ENCODE measurements around the gene PACSIN2.
A peak's percentile ranks its signal among the peaks of the same experiment; 100 is the strongest.
"Not testable (repeated sequence)": the region's sequence is repeated elsewhere in the genome, so short reads cannot be mapped to it uniquely, and the experiment has no call there.

The PACSIN2 gene

DNA sequence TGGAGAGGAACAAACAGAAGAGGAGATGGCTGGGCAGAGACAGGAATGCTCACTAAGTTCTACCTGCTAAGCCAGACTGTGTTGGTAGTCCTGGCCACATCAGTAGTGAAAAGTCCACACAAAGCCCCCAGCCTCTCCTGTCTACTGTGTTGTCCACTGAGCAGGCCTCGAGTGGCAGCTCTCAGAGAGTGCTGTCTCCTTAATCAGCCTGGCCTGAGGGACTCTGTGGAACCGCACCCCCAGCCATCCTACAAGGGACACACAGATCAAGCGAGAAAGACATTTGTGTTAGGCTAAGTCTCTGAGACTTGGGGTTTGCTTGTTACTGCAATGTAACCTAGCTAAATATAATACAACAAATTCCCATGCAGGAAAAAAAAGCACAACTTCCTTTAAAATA is 71.0 kb downstream of the PACSIN2 start:
- no peak for DNase-seq

DNA sequence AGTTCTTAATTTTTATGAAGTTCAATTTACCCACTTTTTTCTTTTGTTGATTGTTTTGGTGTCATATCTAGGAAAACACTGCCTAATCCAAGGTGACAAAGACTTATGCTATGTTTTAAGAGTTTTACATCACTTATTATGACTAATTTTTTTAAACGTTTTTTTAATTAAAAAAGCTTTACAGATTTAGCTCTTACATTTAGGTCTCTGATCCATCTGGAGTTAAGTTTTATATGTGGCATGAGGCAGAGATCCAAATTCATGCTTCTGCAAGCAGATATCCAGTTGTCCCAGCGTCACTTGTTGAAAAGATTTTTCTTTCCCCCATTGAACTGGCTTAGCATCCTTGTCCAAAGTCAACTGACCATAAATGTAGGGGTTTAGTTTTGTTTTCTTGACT is 72.6 kb downstream of the PACSIN2 start:
- DNase-seq: no peak

DNA sequence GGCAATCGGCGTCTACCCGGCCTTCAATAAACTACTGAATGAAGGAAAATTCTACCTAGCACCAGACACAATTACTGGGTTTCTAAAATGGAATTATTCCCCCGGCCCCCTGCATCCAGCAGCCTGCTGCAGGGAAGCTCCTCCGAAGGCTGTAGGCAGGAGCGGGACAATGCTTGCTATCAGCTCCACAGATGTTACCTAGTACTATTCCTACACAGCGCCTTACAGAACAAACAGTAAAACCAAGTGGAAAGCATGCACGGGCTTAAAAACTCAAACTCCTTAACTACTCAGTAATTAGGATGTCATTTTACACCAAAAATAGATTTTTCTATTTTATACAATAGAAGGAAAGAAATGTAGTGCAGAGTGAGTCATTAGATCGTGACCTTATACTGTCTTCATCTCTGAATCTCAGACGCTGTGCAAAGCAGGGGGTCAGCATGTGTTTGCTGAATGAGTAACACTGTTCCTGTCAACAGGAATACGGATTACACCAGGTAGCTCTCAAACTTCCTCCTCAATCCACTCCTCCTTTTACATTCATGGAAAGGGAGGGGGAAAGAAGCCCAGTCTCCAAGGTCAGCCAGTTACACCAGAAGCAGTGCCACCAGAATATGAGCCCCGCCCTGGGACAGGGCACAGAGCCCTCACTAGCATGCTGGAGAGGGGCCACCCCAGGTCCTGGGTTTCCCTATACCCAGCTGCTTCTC is 74.9 kb downstream of the PACSIN2 start:
- peak; percentile 92 for DNase-seq

DNA sequence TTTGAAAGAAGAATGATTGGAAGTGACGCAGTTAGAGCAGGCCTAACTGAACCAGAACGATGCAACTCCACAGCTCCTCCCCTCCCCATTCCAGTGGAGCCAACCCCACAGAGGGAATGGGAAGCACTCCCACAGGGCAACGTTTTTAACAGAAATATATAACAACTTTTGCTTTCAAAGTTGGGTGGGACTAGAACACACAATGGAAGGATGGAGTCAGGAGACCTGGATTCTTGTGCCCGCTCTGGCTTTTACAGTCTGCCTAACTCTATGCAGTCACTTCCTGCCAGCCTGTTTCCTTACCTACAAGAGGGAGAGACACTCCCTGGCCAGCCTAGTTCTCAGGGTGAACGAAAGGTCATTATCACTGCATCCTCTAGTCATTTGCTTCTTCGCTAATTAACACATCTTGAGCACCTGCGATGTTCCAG is 75.5 kb downstream of the PACSIN2 start:
- DNase-seq: peak; percentile 52

DNA sequence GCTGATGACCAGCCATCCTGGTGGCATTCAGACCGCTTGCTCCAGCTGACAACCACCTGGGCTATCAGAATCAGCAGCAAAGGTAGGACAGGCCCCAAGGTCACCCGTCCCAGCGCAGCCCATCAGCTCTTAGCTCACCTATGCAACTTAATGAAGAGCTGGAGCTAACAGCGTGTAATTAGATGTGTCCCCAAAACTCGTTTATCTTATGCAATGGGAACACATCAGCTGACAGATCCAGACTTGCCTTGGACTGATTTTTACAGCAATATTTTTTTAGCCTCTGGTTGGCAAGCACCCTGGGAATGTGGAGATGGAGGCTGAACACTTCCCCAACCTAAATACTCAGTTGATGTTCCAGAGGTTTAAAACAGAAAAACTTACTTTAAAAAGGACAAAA is 76.0 kb downstream of the PACSIN2 start:
- DNase-seq: no peak

DNA sequence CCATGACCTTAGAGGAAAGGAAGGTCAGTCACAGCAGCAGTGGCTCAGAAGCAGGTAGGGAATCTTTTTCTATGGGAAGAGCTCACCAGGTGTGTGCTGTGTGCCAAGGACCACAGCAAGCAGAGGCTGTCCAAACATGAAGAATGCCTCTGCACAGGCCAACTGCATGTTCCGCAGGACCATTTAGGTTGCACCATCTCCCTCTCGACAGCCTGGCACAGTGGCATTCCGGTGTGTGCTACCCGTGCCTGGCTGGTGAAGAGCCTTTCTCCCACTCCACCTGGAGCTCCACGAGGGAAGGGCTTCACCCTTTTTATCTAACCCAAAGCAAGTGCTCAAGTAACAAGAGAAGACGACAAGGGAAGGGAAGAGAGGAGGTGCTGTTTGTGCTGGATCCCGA is 76.5 kb downstream of the PACSIN2 start:
- no peak for DNase-seq

- DNase-seq: peak; percentile 18
These were observed 77.6 kb downstream of the PACSIN2 start for GRCh38 chr22:42937164-42937843.

- not testable (repeated sequence) for DNase-seq
These were observed 78.3 kb downstream of the PACSIN2 start for GRCh38 chr22:42936680-42937079.

DNA sequence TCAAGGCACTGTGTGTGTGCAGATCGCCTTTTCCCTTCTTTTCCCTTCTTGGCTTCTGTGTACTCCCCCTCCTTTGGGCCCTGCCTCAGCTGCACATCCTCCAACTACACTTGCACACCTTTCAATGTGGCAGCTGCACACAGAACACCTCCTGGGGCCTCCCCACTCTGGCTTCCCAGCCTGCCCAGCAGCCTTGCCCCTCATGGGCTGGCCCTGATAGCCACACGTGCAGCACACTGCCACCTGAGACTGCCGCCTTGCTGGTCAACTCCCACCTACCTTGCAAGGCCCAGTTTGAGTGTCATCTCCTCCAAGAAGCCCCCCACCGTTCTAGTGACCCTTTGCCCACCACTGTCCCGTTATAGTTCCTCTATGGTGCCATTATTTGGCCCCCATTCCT is 80.6 kb downstream of the PACSIN2 start:
- no peak for DNase-seq

- peak; percentile 66 for DNase-seq
These were observed 81.4 kb downstream of the PACSIN2 start for GRCh38 chr22:42933485-42934091.

- no peak for DNase-seq
These were observed 82.0 kb downstream of the PACSIN2 start for GRCh38 chr22:42932857-42933484.

DNA sequence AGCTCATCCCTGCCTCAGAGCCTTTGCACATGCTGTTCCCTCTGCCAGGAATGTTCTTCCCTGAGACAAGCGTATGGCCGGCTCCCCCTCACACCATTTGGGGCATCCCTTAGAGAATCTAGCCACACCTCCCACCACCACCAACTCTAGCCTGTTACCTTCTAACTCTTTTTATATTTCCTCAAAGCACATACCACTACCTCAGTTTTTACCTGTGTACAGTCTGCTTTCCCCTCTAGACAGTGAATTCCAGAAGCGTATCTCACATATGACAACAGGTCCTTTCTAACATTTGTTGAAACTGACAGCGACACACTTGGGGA is 82.8 kb downstream of the PACSIN2 start:
- DNase-seq: no peak

DNA sequence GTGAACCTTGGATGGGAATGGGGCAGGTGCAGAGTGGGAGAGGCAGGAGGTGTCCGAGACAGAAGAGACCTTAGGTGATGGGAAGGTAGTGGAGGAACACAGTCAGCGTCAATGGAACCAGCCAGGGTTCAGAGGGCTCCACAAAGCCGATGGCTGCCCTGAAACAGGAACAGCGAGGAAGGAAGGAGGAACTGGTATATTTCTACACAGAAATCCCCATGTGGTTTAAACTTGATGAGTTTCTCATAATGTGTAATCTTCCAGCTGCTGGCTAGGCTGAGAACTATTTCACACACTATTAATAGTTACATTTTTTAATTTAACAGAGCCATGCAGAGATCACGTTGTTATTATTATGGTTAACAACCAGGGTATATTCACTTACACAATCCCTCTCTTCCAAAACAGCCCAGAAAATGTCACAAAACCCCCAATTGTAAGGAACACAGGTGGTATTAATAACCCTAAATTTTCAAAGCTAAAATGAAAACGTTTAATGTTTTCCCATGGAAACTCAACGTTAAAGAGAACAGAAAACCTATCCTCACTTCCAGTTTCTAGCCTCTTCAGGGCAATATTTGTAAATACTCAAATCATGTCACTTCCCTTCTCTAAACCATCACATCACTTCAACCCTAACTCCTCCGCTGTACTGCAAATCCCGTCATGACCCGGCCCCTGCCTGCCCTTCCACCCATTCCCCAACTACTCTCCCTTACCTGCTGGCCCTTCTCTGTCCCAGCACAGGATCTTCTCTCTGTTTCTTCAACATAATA is 83.3 kb downstream of the PACSIN2 start:
- no peak for DNase-seq

DNA sequence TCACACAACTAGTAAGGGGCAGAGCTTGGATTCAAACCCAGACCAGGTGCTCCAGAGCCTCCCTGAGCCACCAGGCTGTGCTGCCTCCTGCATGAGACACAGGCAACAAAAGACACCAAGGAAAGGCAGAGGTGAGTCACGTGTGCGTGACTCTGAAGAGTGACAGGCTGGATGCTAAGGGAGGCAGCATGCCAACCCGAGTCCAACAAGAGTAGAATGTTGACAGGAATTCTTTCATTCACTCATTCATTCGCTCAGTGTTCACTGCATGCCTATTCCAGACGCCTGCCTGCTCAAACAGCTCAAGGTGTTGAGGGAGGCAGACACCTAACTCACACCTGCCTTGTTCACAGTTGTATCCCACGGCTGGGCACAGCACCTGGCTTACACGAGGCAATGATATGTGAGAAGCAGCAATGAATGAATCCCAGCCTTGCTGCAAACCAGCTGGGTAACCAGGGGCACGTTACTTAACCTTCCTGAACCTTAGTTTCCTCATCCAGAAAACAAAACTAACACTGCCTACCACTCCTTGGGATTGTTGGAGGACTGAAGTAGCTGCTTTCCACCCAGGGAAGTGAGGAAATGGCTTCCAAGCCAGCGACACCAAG is 84.0 kb downstream of the PACSIN2 start:
- DNase-seq: peak; percentile 71

GRCh38 chr22:42929838-42930155 is 85.2 kb downstream of the PACSIN2 start:
- DNase-seq: no peak

GRCh38 chr22:42928969-42929837 is 85.7 kb downstream of the PACSIN2 start:
- no peak for DNase-seq

DNA sequence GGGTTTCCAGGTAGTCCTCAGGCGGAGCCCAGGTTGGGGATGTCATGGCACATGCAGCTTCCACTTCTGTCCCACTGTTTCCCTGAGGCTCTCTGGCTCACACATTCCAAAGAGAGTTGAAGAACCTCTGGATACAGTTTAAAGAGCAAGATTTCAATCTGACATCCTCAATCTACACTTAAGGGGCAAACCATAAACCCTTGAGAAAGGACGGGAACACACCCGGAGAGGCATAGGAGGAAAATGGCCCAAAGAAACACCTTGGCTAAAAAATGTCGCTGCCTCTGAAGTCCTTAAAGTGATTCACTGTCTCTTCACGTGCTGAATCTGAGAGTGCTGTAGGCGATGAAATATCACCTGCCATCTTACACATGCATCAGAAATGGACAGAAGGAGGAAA is 87.0 kb downstream of the PACSIN2 start:
- DNase-seq: no peak

DNA sequence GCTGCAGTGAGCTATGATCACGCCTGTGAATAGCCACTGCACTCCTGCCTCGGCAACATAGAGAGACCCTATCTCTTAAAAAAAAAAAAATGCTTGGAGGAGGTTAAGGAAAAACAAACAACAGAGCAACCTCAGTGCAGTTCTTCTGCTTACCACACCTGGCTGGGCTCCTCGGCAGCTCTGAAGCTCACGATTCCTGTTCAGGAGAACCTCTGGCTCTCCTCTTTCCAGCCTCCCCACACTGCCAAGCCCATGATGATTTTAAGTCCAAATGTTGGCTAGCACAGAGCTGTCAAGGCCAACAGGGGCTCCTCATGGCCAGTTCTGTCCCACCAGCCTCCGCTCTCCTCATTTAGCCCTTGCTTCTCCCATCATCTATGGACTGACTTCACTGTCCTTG is 88.2 kb downstream of the PACSIN2 start:
- no peak for DNase-seq

- no peak for DNase-seq
These were observed 88.8 kb downstream of the PACSIN2 start for GRCh38 chr22:42926104-42926503.

GRCh38 chr22:42925598-42925997 is 89.4 kb downstream of the PACSIN2 start:
- DNase-seq: no peak

GRCh38 chr22:42925031-42925430 is 89.9 kb downstream of the PACSIN2 start:
- not testable (repeated sequence) for DNase-seq

- no peak for DNase-seq
These were observed 90.5 kb downstream of the PACSIN2 start for GRCh38 chr22:42924436-42924835.

All from DMS53 (cell line).